HepG2 (cell line): ENCODE data around the gene TAF1D. TPM values are rescaled to one million over a fixed set of nuclear protein-coding genes. Genes with fewer than 3 reads are reported as not detected.

Experiments
- ATF7-NPFF ChIP-seq: sonication (generic); formaldehyde crosslinking; IDR thresholded peaks from 2 replicates; pipeline ENCODE4 v1.8.1; 2023; ENCODE audit warnings: mild to moderate bottlenecking, low read depth, missing genetic modification reagents, moderate library complexity
- BHLHE40 ChIP-seq: IDR thresholded peaks from 2 replicates; pipeline ENCODE4 v1.6.1; 2011; ENCODE audit warnings: low read length, improper control_type of control experiment
- CC2D1A ChIP-seq: sonication (generic); formaldehyde crosslinking; IDR thresholded peaks from 2 replicates; pipeline ENCODE4 v1.8.1; 2023; ENCODE audit warnings: mild to moderate bottlenecking, missing genetic modification reagents
- CENPBD1 ChIP-seq: sonication (generic); formaldehyde crosslinking; IDR thresholded peaks from 2 replicates; pipeline ENCODE4 v1.8.0; 2022; ENCODE audit warnings: missing genetic modification reagents, low read depth, mild to moderate bottlenecking, borderline replicate concordance
- CREM ChIP-seq, 2 experiments: sonication (generic) in 1 of 2; formaldehyde crosslinking in 1 of 2; IDR thresholded peaks; 2 replicates each; pipeline versions ENCODE4 v1.4.0 to v1.6.1; 2016 to 2020; ENCODE audit warnings: antibody characterized with exemption in 1 of 2, mild to moderate bottlenecking in 1 of 2, missing genetic modification reagents in 1 of 2
- HINFP ChIP-seq: sonication (generic); formaldehyde crosslinking; IDR thresholded peaks from 2 replicates; pipeline ENCODE4 v1.4.0; 2020; ENCODE audit warnings: low read depth, mild to moderate bottlenecking, missing genetic modification reagents
- HNF1B ChIP-seq: sonication (generic); formaldehyde crosslinking; IDR thresholded peaks from 2 replicates; pipeline ENCODE4 v1.5.1; 2020; ENCODE audit warnings: mild to moderate bottlenecking, moderate library complexity, missing genetic modification reagents
- MEIS2 ChIP-seq: sonication (generic); formaldehyde crosslinking; IDR thresholded peaks from 2 replicates; pipeline ENCODE4 v1.9.0; 2021; ENCODE audit warnings: mild to moderate bottlenecking, missing genetic modification reagents
- NKX3-1 ChIP-seq: sonication (generic); formaldehyde crosslinking; IDR thresholded peaks from 2 replicates; pipeline ENCODE4 v1.5.0; 2020; ENCODE audit warnings: missing genetic modification reagents
- NR2C2 ChIP-seq: sonication (generic); formaldehyde crosslinking; IDR thresholded peaks from 2 replicates; pipeline ENCODE4 v1.4.0; 2020; ENCODE audit warnings: missing genetic modification reagents, mild to moderate bottlenecking, moderate library complexity, borderline replicate concordance
- ZNF12 ChIP-seq: sonication (generic); formaldehyde crosslinking; IDR thresholded peaks from 2 replicates; pipeline ENCODE4 v1.5.0; 2020; ENCODE audit warnings: missing genetic modification reagents
- ZNF17 ChIP-seq: sonication (generic); formaldehyde crosslinking; IDR thresholded peaks from 2 replicates; pipeline ENCODE4 v1.5.0; 2020; ENCODE audit warnings: mild to moderate bottlenecking, missing genetic modification reagents
- ZNF30 ChIP-seq: sonication (generic); formaldehyde crosslinking; IDR thresholded peaks from 2 replicates; pipeline ENCODE4 v1.5.0; 2020; ENCODE audit warnings: mild to moderate bottlenecking, missing genetic modification reagents
- ZNF335 ChIP-seq: sonication (generic); formaldehyde crosslinking; IDR thresholded peaks from 2 replicates; pipeline ENCODE4 v1.4.0; 2020; ENCODE audit warnings: missing genetic modification reagents
- ZNF619 ChIP-seq: sonication (generic); formaldehyde crosslinking; IDR thresholded peaks from 2 replicates; pipeline ENCODE4 v1.4.0; 2020; ENCODE audit warnings: mild to moderate bottlenecking, missing genetic modification reagents
- ZNF713 ChIP-seq: sonication (generic); formaldehyde crosslinking; IDR thresholded peaks from 2 replicates; pipeline ENCODE4 v1.4.0; 2020; ENCODE audit warnings: mild to moderate bottlenecking, missing genetic modification reagents
- ZNF766 ChIP-seq: sonication (generic); formaldehyde crosslinking; IDR thresholded peaks from 2 replicates; pipeline ENCODE4 v1.5.0; 2020; ENCODE audit warnings: missing genetic modification reagents, borderline replicate concordance
- ZNF850 ChIP-seq: sonication (generic); formaldehyde crosslinking; conservative IDR thresholded peaks from 2 replicates; pipeline ENCODE4 v1.9.0; 2021; ENCODE audit warnings: mild to moderate bottlenecking, missing genetic modification reagents
- ZSCAN20 ChIP-seq: sonication (generic); formaldehyde crosslinking; IDR thresholded peaks from 2 replicates; pipeline ENCODE4 v1.4.0; 2020; ENCODE audit warnings: missing genetic modification reagents, mild to moderate bottlenecking, borderline replicate concordance
- polyA plus RNA-seq, 8 experiments: library from polyadenylated mRNA; depleted of rRNA in 3 of 8; stranded (reverse) in 7 of 8; unstranded in 1 of 8; fragments of >200 nt; fragmentation: Illumina TruSeq in 4 of 8; extraction: Trizol in 4 of 8; gene quantifications; 2 replicates each; pipeline versions ENCODE4 v1.2.1 to v1.2.3, GENCODE V29; 2011 to 2016; ENCODE audit warnings: low read depth in 4 of 8, missing spikeins in 1 of 8, mixed read lengths in 1 of 8; ENCODE audit not compliant: insufficient read depth in 1 of 8
- total RNA-seq, 5 experiments: library from RNA; depleted of rRNA; stranded (reverse); fragments of >200 nt; fragmentation: Illumina TruSeq; extraction: Trizol; gene quantifications; 2 replicates each; pipeline ENCODE4 v1.2.3, GENCODE V29; 2016; ENCODE audit warnings: low read depth in 1 of 5
- TF ChIP-seq, protein P1 (sequence below): sonication (generic); formaldehyde crosslinking; IDR thresholded peaks from 2 replicates; pipeline ENCODE4 v1.9.0; 2021; ENCODE audit warnings: missing genetic modification reagents, mild to moderate bottlenecking, borderline replicate concordance
- TF ChIP-seq, protein P2 (sequence below): sonication (generic); formaldehyde crosslinking; IDR thresholded peaks from 2 replicates; pipeline ENCODE4; 2020; ENCODE audit warnings: missing genetic modification reagents, mild to moderate bottlenecking, borderline replicate concordance

Gene TAF1D
- total and polyA plus RNA-seq, 2 of the 13 experiments (the other 11 are each of a cell fraction or from before 2014, with no cell fraction given): 132 to 207 TPM

DNA sequence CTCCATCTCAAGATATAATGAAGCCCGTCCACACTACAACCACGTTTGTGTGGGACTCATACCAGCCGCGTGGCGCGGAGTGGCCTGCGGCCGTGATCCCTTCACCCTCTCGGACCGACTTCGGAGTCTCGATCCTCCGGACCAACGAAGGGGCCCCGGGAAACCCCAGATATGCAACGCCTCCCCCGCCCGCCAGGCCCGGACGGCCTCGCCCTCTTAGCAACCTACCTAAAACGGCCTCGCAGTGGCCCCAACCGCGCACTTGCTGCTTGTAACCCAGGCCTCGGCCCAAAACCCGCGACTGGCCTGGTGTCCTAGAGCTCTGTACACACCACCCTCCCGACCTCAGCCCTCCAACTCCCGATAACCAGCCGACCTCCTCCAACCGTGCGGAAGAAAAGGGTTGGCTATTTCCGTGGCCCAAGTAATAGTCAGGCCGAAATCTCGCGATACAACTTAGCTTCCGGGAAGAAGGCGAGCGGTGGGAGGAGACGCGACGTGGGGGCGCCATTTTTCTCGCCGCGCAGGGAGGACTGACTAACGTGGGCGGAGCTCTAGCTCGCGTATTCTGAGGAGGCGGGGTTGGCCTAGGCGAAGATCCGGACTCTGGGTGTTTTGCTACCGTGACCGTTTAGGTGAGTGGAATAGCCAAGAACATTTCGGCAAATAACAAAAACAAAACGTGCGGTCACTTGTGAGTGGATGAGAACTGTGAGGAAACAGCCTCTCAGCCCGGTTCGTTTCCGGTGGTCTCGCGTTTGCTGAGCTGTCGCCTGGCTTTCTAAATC, at the start of gene TAF1D, which contains the start of gene C11orf54 (continued):
- peak; percentile 36; the same call in 1 of the 2 replicates for TF ChIP-seq ZNF12 (CRISPR knock-in tag)
- TF ChIP-seq NKX3-1 (CRISPR knock-in tag): no peak
- no peak for TF ChIP-seq ATF7-NPFF (CRISPR knock-in tag)
- TF ChIP-seq HNF1B (CRISPR knock-in tag): peak; percentile 79
- TF ChIP-seq MEIS2: peak; percentile 33; the same call in 1 of the 2 replicates
- TF ChIP-seq ZNF335: peak; percentile 47; the same call in 1 of the 2 replicates
- TF ChIP-seq CENPBD1: peak; percentile 83; the same call in 1 of the 2 replicates
- TF ChIP-seq, protein P1, sequence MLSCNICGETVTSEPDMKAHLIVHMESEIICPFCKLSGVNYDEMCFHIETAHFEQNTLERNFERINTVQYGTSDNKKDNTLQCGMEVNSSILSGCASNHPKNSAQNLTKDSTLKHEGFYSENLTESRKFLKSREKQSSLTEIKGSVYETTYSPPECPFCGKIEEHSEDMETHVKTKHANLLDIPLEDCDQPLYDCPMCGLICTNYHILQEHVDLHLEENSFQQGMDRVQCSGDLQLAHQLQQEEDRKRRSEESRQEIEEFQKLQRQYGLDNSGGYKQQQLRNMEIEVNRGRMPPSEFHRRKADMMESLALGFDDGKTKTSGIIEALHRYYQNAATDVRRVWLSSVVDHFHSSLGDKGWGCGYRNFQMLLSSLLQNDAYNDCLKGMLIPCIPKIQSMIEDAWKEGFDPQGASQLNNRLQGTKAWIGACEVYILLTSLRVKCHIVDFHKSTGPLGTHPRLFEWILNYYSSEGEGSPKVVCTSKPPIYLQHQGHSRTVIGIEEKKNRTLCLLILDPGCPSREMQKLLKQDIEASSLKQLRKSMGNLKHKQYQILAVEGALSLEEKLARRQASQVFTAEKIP (CRISPR knock-in tag): no peak
- 0 out of 2 replicates have a peak, but pooled peaks have one; percentile 74 for TF ChIP-seq ZNF17 (CRISPR knock-in tag)
- no peak for TF ChIP-seq ZNF850
- peak; percentile 69 for TF ChIP-seq NR2C2 (CRISPR knock-in tag)
- no peak for TF ChIP-seq BHLHE40
- no peak for TF ChIP-seq CC2D1A (CRISPR knock-in tag)
- TF ChIP-seq ZNF30 (CRISPR knock-in tag): no peak
- no peak; the same call in 1 of the 2 replicates for TF ChIP-seq ZNF619 (CRISPR knock-in tag)
- TF ChIP-seq ZNF713 (CRISPR knock-in tag): no peak
- peak; percentile 45; the same call in 1 of the 2 replicates for TF ChIP-seq ZNF766 (CRISPR knock-in tag)
- no peak for TF ChIP-seq ZSCAN20
- peak; percentile 53 for TF ChIP-seq CREM (IDR thresholded peaks at IDR 0.05)
- no peak for TF ChIP-seq CREM (CRISPR knock-in tag; IDR thresholded peaks at IDR 0.05)
- TF ChIP-seq, protein P2, sequence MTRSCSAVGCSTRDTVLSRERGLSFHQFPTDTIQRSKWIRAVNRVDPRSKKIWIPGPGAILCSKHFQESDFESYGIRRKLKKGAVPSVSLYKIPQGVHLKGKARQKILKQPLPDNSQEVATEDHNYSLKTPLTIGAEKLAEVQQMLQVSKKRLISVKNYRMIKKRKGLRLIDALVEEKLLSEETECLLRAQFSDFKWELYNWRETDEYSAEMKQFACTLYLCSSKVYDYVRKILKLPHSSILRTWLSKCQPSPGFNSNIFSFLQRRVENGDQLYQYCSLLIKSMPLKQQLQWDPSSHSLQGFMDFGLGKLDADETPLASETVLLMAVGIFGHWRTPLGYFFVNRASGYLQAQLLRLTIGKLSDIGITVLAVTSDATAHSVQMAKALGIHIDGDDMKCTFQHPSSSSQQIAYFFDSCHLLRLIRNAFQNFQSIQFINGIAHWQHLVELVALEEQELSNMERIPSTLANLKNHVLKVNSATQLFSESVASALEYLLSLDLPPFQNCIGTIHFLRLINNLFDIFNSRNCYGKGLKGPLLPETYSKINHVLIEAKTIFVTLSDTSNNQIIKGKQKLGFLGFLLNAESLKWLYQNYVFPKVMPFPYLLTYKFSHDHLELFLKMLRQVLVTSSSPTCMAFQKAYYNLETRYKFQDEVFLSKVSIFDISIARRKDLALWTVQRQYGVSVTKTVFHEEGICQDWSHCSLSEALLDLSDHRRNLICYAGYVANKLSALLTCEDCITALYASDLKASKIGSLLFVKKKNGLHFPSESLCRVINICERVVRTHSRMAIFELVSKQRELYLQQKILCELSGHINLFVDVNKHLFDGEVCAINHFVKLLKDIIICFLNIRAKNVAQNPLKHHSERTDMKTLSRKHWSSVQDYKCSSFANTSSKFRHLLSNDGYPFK (CRISPR knock-in tag): peak; percentile 85; the same call in 1 of the 2 replicates
- TF ChIP-seq HINFP (CRISPR knock-in tag): no peak; the same call in 1 of the 2 replicates
